H9 (cell line): ENCODE results near the gene TEX22. TPM values are rescaled to one million over a fixed set of nuclear protein-coding genes. Genes with fewer than 3 reads are reported as not detected.

Experiments used
- DNase-seq: peaks from one replicate; pipeline ENCODE4 v3.0.0-alpha.2; 2017
- H2AFZ ChIP-seq: one replicate; pipeline ENCODE4 v1.6.1; 2013; ENCODE audit warnings: mild to moderate bottlenecking, low read length, control low read depth, moderate library complexity
- H2AK5ac ChIP-seq: 2 replicates; pipeline ENCODE4 v1.6.1; 2013; ENCODE audit warnings: low read length, control low read depth, mixed read lengths; ENCODE audit not compliant: insufficient read length
- H2BK120ac ChIP-seq: one replicate; pipeline ENCODE4 v1.6.1; 2013; ENCODE audit warnings: low read depth, mild to moderate bottlenecking, low read length, control low read depth, inconsistent platforms; ENCODE audit not compliant: poor library complexity, severe bottlenecking
- H2BK12ac ChIP-seq: 2 replicates; pipeline ENCODE4 v1.6.1; 2013; ENCODE audit warnings: low read length, control low read depth, mixed read lengths, low read depth; ENCODE audit not compliant: insufficient read length
- H2BK15ac ChIP-seq: 2 replicates; pipeline ENCODE4 v1.6.1; 2013; ENCODE audit warnings: low read depth, low read length, control low read depth
- H2BK20ac ChIP-seq: one replicate; pipeline ENCODE4 v1.6.1; 2013; ENCODE audit warnings: low read depth, mild to moderate bottlenecking, low read length, control low read depth, inconsistent platforms; ENCODE audit not compliant: poor library complexity, severe bottlenecking
- H2BK5ac ChIP-seq: 2 replicates; pipeline ENCODE4 v1.6.1; 2013; ENCODE audit warnings: low read length, control low read depth, mixed read lengths; ENCODE audit not compliant: insufficient read length
- H3K14ac ChIP-seq: 2 replicates; pipeline ENCODE4 v1.6.1; 2013; ENCODE audit warnings: low read length, control low read depth; ENCODE audit not compliant: insufficient read depth
- H3K18ac ChIP-seq: 2 replicates; pipeline ENCODE4 v1.6.1; 2013; ENCODE audit warnings: low read depth, mild to moderate bottlenecking, mixed read lengths, low read length, control low read depth; ENCODE audit not compliant: insufficient read length
- H3K23ac ChIP-seq: 2 replicates; pipeline ENCODE4 v1.6.1; 2013; ENCODE audit warnings: low read length, control low read depth, mixed read lengths, low read depth; ENCODE audit not compliant: insufficient read length
- H3K23me2 ChIP-seq: 2 replicates; pipeline ENCODE4 v1.6.1; 2013; ENCODE audit warnings: low read depth, mild to moderate bottlenecking, mixed read lengths, low read length, control low read depth; ENCODE audit not compliant: insufficient read length, poor library complexity, severe bottlenecking
- H3K27ac ChIP-seq: 2 replicates; pipeline ENCODE4 v1.5.1; 2013; ENCODE audit warnings: low read length, control low read depth, mixed read lengths, low read depth; ENCODE audit not compliant: insufficient read length
- H3K27me3 ChIP-seq: 2 replicates; pipeline ENCODE4 v1.6.1; 2013; ENCODE audit warnings: low read length, control low read depth, inconsistent platforms; ENCODE audit not compliant: insufficient read depth
- H3K4ac ChIP-seq: 2 replicates; pipeline ENCODE4 v1.6.1; 2013; ENCODE audit warnings: low read depth, mild to moderate bottlenecking, control low read depth, inconsistent platforms, low read length, moderate library complexity
- H3K4me1 ChIP-seq: 2 replicates; pipeline ENCODE4 v1.6.1; 2013; ENCODE audit warnings: low read length, control low read depth, inconsistent platforms; ENCODE audit not compliant: insufficient read depth
- H3K4me2 ChIP-seq: 2 replicates; pipeline ENCODE4 v1.6.1; 2013; ENCODE audit warnings: low read length, control low read depth, mixed read lengths; ENCODE audit not compliant: insufficient read length, insufficient read depth
- H3K56ac ChIP-seq: 2 replicates; pipeline ENCODE4 v1.6.1; 2013; ENCODE audit warnings: low read depth, mild to moderate bottlenecking, mixed read lengths, low read length, control low read depth; ENCODE audit not compliant: insufficient read length
- H3K79me1 ChIP-seq: 2 replicates; pipeline ENCODE4 v1.6.1; 2013; ENCODE audit warnings: low read depth, mild to moderate bottlenecking, moderate library complexity, low read length, control low read depth, inconsistent platforms; ENCODE audit not compliant: insufficient read depth, poor library complexity, severe bottlenecking
- H3K79me2 ChIP-seq: 2 replicates; pipeline ENCODE4 v1.6.1; 2013; ENCODE audit warnings: low read length, control low read depth, inconsistent platforms; ENCODE audit not compliant: insufficient read depth
- H3K9ac ChIP-seq: 2 replicates; pipeline ENCODE4 v1.6.1; 2013; ENCODE audit warnings: low read length, control low read depth, mixed read lengths; ENCODE audit not compliant: insufficient read length; ENCODE audit errors: extremely low read depth
- H3K9me3 ChIP-seq: one replicate; pipeline ENCODE4 v1.6.1; 2013; ENCODE audit warnings: low read depth, low read length, inconsistent platforms; ENCODE audit not compliant: control insufficient read depth
- H3T11ph ChIP-seq: one replicate; pipeline ENCODE4 v1.6.1; 2013; ENCODE audit warnings: mild to moderate bottlenecking, low read length, control low read depth, inconsistent platforms
- H4K20me1 ChIP-seq: one replicate; pipeline ENCODE4 v1.6.1; 2013; ENCODE audit not compliant: control insufficient read depth, insufficient read length, insufficient read depth
- H4K5ac ChIP-seq: 2 replicates; pipeline ENCODE4 v1.6.1; 2013; ENCODE audit warnings: low read depth, mild to moderate bottlenecking, mixed read lengths, low read length, control low read depth; ENCODE audit not compliant: insufficient read length
- H4K8ac ChIP-seq: replicated peaks from 2 replicates; pipeline ENCODE4 v1.6.1; 2013; ENCODE audit warnings: low read length, control low read depth, mixed read lengths, low read depth; ENCODE audit not compliant: insufficient read length
- H4K91ac ChIP-seq: 2 replicates; pipeline ENCODE4 v1.6.1; 2013; ENCODE audit warnings: low read depth, mild to moderate bottlenecking, moderate library complexity, mixed read lengths, low read length, control low read depth; ENCODE audit not compliant: insufficient read length
- H3K27ac Mint-ChIP-seq, 3 experiments: 2 replicates in 2 of 3; 3 replicates in 1 of 3; pipeline ENCODE4 v1.8.0; 2020 to 2021; ENCODE audit warnings: mixed read lengths in 3 of 3, mild to moderate bottlenecking in 1 of 3, moderate library complexity in 1 of 3
- H3K27me3 Mint-ChIP-seq: 2 replicates; pipeline ENCODE4 v1.8.0; 2021; ENCODE audit warnings: low read depth, mild to moderate bottlenecking, moderate library complexity, mixed read lengths
- H3K36me3 Mint-ChIP-seq, 3 experiments: 2 replicates in 2 of 3; 3 replicates in 1 of 3; pipeline ENCODE4 v1.8.0; 2020 to 2021; ENCODE audit warnings: low read depth in 3 of 3, mixed read lengths in 3 of 3; ENCODE audit not compliant: insufficient read depth in 1 of 3
- H3K4me1 Mint-ChIP-seq, 2 experiments: 2 replicates each; pipeline ENCODE4 v1.8.0; 2020; ENCODE audit warnings: mixed read lengths in 2 of 2
- H3K4me3 Mint-ChIP-seq, 2 experiments: 2 replicates in 1 of 2; 3 replicates in 1 of 2; pipeline ENCODE4 v1.8.0; 2020 to 2021; ENCODE audit warnings: mild to moderate bottlenecking in 2 of 2, mixed read lengths in 2 of 2, moderate library complexity in 1 of 2
- H3K9me3 Mint-ChIP-seq, 2 experiments: 2 replicates in 1 of 2; 3 replicates in 1 of 2; pipeline ENCODE4 v1.8.0; 2020; ENCODE audit warnings: mild to moderate bottlenecking in 2 of 2, mixed read lengths in 2 of 2, moderate library complexity in 1 of 2
- WGBS: extraction: QIAGEN DNeasy Blood & Tissue Kit; methylation state at CpG from one replicate; pipeline ENCODE4 v1.1.7; 2013; ENCODE audit warnings: missing lambda C conversion rate, low lambda C conversion rate, mixed read lengths; ENCODE audit not compliant: insufficient read length; ENCODE audit errors: extremely low coverage; 5-methylcytosine and 5-hydroxymethylcytosine counted together
- total RNA-seq: library from RNA; stranded (reverse); gene quantifications from 2 replicates; pipeline ENCODE4 v1.2.1, GENCODE V29; 2021
- TF ChIP-seq, protein P1 (sequence below): fragments of 200-600 bp; sonication (generic); conservative IDR thresholded peaks from 3 replicates; pipeline ENCODE4 v1.8.0; 2021; ENCODE audit warnings: antibody characterized with exemption, mild to moderate bottlenecking

The TEX22 gene
- total RNA-seq, 1 experiment from 2014 or later: 0.83 TPM

DNA sequence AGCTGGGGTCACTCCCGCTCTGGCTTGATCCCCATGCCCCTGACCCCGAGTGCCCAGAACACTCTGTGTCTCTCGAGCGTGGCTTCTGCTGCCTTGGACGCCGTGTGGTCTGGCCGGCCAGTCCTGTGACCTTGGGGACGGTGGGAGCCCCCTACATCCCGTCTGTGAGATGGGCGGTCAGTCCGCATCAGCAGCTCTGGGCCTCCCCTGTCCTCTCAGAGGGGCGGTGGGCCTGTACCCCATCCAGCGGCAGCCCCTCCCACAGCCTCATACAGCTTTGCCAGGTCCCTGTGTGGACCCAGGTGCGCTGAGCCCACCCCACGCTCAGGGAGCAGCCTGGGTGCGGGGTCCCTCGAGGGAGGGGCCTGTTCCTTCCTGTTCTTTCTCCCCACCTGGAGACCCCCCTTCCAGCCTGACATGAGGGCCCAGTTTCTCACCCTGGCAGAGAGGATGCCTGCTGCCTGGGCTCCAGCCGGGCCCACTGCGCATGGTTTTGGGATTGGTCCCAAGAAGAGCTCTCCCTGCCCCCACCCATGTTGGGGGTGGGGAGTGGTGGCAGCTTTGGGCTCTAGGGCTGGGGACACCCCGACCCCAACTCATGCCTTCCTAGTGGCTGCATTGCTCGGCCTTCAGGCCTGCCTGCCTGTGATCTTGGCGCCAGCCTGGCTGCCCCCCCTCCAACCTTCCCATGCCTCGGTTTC lies 22.8 kb downstream of the TEX22 start:
- H2BK120ac ChIP-seq: no peak overlapping the region
- H2BK15ac ChIP-seq: no peak overlapping the region
- no peaks in the 10 kb centered on the region for H3K9me3 Mint-ChIP-seq
- no peaks in the 10 kb centered on the region for H4K20me1 ChIP-seq
- no peaks in the 10 kb centered on the region for H3K27me3 ChIP-seq
- H3K18ac ChIP-seq: no peak overlapping the region
- H3K23ac ChIP-seq: no peak overlapping the region
- peaks cover 15% of the 10 kb centered on the region for H3K79me1 ChIP-seq
- no peak overlapping the region for H4K5ac ChIP-seq
- H4K91ac ChIP-seq: no peak overlapping the region
- H3K36me3 Mint-ChIP-seq: peaks cover 16 to 45% (median 30%) of the 10 kb centered on the region in 3 experiments
- peak overlapping the region; percentile 53 for H3K9ac ChIP-seq
- H3K27ac ChIP-seq: no peak overlapping the region
- TF ChIP-seq, protein P1, sequence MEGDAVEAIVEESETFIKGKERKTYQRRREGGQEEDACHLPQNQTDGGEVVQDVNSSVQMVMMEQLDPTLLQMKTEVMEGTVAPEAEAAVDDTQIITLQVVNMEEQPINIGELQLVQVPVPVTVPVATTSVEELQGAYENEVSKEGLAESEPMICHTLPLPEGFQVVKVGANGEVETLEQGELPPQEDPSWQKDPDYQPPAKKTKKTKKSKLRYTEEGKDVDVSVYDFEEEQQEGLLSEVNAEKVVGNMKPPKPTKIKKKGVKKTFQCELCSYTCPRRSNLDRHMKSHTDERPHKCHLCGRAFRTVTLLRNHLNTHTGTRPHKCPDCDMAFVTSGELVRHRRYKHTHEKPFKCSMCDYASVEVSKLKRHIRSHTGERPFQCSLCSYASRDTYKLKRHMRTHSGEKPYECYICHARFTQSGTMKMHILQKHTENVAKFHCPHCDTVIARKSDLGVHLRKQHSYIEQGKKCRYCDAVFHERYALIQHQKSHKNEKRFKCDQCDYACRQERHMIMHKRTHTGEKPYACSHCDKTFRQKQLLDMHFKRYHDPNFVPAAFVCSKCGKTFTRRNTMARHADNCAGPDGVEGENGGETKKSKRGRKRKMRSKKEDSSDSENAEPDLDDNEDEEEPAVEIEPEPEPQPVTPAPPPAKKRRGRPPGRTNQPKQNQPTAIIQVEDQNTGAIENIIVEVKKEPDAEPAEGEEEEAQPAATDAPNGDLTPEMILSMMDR: no peak
- H3K4me1 Mint-ChIP-seq: peaks cover 18 to 32% of the 10 kb centered on the region in 2 experiments
- H2AK5ac ChIP-seq: no peak overlapping the region
- H3K27me3 Mint-ChIP-seq: peaks cover 14% of the 10 kb centered on the region
- peaks cover 42% of the 10 kb centered on the region; the same call in 1 of the 2 replicates for H3K79me2 ChIP-seq
- no peak overlapping the region for H2BK5ac ChIP-seq
- H3K23me2 ChIP-seq: peaks cover 20% of the 10 kb centered on the region
- peak overlapping the region; percentile 89 for H3K14ac ChIP-seq
- H3K56ac ChIP-seq: no peak overlapping the region
- no peak overlapping the region for H2BK20ac ChIP-seq
- H3K9me3 ChIP-seq: no peaks in the 10 kb centered on the region
- no peak for DNase-seq
- WGBS: no CpG with 5 or more reads among the region's 23 CpGs
- H3T11ph ChIP-seq: no peak overlapping the region
- no peak overlapping the region for H4K8ac ChIP-seq
- H3K4ac ChIP-seq: no peak overlapping the region
- no peak overlapping the region for H2BK12ac ChIP-seq
- H3K4me2 ChIP-seq: peak overlapping the region; percentile 60
- H3K27ac Mint-ChIP-seq: peak overlapping the region; percentile 82 to 95 (median 94); a peak in 6 of 7 replicates
- peak overlapping the region; percentile 88 to 94 for H3K4me3 Mint-ChIP-seq
- no peak overlapping the region for H2AFZ ChIP-seq
- no peaks in the 10 kb centered on the region for H3K4me1 ChIP-seq
